NCI-H345 (cell line): Measurements from ENCODE around the gene IL13.

Experiments used
- DNase-seq: peaks from one replicate; lab custom pipeline; 2025; lab: John Stamatoyannopoulos, UW

The IL13 gene

DNA sequence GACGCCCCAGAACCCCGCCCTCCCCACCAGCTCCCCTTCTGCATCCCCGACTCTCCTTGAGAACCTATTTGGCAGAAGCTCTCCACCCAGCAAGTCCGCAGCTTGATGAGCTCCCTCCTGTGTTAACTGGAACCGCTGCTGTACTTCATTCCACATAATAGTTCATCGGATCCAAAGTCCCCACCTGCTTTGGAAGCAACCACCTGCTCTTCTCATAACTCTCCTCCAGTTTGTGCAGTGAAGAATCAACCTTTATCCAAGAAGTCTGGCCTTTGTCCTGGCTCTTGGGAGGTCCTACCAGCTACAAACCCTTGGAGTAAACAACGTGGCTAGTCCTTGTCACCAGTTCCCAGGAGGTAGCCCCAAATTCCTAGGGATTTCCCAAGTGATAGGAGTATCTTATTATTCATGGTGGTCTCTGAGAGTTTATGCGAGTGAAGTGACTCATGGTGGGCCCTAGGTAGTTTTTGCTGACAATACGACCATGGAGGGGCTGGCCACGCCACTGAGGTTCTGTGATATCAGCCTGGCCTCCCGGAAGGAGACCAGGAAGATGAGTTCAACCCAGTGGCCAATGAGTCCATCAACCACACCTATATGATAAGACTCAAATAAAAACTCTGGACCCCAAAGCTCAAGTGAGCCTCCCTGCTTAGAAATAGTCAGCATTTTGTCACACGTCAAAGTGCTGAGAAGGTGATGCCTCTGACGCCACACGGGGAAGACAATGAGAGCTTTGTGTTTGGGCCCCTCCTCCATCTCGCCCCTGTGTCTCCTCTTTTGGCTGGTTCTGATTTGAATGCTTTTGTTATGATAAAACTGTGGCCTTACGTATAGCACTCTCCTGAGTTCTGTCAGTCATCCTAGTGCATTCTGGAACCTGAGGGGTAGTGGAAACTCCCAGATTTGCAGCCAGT is 12.3 kb downstream of the IL13 start:
- no peak for DNase-seq

- no peak for DNase-seq
Observed at GRCh38 chr5:132671000-132671399, 13.0 kb downstream of the IL13 start.

DNA sequence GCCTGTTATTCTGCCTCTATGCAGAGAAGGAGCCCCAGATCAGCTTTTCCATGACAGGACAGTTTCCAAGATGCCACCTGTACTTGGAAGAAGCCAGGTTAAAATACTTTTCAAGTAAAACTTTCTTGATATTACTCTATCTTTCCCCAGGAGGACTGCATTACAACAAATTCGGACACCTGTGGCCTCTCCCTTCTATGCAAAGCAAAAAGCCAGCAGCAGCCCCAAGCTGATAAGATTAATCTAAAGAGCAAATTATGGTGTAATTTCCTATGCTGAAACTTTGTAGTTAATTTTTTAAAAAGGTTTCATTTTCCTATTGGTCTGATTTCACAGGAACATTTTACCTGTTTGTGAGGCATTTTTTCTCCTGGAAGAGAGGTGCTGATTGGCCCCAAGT is 15.5 kb downstream of the IL13 start:
- DNase-seq, result no peak

DNA sequence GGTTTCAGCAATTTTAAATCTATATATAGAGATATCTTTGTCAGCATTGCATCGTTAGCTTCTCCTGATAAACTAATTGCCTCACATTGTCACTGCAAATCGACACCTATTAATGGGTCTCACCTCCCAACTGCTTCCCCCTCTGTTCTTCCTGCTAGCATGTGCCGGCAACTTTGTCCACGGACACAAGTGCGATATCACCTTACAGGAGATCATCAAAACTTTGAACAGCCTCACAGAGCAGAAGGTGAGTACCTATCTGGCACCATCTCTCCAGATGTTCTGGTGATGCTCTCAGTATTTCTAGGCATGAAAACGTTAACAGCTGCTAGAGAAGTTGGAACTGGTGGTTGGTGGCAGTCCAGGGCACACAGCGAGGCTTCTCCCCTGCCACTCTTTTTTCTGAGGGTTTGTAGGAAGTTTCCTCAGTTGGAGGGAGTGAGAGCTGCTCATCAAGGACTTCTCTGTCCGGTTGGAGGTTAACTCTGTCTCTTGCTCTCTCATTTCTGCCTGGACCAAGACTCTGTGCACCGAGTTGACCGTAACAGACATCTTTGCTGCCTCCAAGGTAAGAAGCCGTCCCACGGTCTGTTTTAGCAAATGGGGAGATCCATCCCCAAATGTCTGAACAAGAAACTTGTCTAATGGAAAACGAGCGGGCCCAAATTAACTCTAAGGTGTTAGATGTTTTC is 16.1 kb downstream of the IL13 start, which contains the start of gene IL4:
Gene IL4, plus strand, starts transcription at position 51 of the 692 bp plus-strand sequence. Its CDS starts 62 bp downstream, at position 113.
- DNase-seq, result no peak

DNA sequence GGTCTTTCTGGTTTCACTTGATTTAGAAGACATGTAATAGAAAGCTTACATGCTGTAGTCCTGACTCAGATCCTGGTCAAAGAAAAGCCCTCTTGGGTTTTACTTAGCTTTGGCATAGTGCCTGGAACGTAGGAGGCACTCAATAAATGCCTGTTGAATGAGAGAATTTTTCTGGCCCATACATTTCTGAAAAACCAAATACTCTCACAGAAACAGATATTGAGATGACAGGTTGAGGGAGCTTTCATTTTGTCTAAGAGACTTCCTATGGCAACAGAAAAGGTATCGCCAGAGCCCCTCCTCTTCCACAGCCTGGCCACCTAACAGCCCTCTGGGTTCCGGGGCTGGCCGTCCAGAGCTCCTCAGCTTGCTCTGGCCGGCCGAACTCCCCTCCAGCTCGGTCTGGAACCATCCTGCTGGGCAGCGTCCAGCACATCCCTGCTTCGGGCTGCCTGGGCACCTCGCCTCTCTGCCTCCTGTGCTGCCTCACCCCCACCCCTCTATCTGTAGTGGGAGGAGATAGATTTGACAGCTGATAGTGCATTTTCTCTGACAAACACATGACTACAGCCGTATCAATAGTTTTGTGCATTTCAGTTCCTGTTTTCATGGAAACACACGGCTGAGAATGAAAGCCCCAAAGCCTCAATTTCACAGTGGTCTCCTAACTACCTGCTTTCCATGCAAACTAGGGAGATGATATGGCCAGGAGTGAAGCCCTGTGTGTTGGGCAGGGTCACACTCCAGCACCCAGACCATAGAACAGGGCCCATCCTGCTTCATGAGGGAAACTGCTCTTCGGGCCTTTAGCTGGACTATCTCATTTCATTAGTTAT is 16.9 kb downstream of the IL13 start:
- DNase-seq, result no peak

DNA sequence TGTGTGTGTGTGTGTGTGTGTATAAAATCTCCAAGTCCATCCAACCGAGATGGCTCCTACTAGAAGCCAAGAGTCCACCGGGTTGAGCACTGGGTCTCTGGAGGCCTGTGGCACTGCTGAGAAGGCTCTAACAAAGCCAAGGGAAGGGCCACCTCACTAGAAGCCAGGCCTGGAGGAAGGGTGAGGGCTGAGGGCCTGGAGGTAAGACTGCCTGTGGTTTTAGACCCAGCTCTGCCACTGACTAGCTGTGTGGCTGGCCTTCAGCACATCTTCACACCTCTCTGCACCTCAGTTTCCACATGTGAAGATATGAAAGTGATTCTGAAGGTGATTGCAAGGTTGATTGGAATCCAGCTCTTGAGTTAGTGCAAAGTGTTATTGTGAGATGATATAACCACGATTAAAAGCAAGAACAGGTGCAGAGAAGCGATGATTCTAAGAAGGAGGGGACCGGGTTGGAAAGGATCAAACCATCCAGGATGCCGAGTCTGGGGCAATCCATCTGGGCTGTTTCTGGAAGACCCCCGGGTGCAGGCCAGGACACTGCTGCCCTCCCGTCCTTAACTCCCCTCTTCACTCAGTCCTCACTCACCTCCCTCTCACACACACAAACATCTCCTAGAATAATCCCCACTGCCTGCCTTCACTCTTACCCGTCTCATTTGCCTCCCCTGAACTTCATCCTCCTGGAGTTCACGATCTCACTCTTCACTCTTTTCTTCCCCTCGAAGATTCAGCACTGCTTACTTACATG is 18.1 kb downstream of the IL13 start:
- DNase-seq, result no peak

- DNase-seq, result no peak
Observed at GRCh38 chr5:132677191-132677590, 19.2 kb downstream of the IL13 start.

DNA sequence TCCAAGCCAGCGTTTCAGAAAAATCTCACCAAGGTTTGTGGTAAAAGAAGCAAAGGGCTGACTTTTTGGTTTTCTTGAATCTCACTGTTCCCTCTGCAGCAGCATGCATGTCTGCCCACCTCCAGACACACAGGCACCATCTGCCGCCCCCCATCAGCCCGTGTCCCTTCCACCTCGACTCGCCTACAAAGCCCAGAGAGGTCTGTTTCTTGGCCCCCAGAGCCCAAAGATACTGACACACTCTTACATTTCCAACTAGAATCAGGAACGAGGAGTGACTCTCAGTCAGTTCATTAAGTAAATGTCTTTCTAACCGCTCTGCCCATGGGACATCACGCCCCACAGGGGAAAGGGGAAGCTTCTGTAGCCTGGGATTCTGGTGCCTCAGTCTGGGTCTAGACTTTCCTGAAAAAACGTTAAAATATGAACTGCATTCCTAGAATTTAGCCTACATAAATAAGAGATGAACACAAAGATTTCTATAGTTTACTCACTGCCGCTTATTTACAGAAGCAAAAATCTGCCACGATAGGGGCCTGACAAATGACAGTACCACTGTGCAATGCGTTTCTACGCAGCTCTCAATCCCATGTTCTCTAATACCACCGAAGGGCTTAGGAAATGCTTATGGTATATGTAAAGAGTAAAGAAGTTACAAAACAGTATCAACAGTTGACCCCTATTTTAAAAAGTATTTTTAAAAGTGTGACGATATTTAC is 19.9 kb downstream of the IL13 start:
- DNase-seq, result no peak

GRCh38 chr5:132678735-132679134 is 20.8 kb downstream of the IL13 start:
- DNase-seq, result no peak

- no peak for DNase-seq
Observed at GRCh38 chr5:132679166-132679565, 21.2 kb downstream of the IL13 start.

GRCh38 chr5:132679717-132680380 is 21.9 kb downstream of the IL13 start:
- DNase-seq, result no peak

- DNase-seq, result no peak
Observed at GRCh38 chr5:132680780-132681475, 23.0 kb downstream of the IL13 start.

GRCh38 chr5:132681476-132681831 is 23.5 kb downstream of the IL13 start:
- no peak for DNase-seq

DNA sequence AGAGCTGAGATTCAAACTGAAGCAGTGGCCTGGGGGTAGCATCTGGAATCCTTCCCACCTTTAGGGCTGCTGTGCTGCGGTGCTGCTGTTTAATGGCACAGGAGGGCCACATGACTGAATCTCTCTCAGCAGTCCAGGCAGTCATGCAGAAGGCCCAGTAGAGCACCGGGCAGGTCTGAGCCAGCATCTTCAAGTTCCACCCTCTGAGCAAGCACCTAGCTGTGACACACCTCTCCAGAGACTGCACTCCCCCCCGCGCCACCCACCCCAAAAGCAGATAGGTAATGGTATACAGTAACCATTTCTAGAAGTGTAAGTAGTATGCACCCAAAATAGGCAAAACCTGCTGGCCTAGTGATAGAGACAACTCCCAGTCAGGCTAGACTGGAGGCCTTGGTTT is 24.0 kb downstream of the IL13 start:
- DNase-seq, result no peak

DNA sequence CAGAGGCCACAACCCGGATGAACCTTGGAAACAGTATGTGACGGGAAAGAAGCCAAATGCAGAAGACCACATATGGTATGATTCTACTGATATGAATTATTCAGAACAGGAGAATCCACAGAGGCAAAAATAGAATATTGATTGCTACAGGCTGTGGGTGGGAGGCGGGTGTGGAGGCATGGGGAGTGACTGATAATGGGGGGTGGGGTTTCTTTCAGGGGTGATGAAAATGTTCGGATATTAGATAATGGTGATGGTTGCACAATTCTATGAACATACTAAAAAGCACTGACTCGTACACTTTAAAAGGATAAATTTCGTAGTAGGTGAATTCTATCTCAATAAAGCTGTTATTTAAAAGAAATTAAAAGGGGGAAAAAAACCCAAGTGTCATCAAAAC is 26.5 kb downstream of the IL13 start:
- DNase-seq, result no peak

DNA sequence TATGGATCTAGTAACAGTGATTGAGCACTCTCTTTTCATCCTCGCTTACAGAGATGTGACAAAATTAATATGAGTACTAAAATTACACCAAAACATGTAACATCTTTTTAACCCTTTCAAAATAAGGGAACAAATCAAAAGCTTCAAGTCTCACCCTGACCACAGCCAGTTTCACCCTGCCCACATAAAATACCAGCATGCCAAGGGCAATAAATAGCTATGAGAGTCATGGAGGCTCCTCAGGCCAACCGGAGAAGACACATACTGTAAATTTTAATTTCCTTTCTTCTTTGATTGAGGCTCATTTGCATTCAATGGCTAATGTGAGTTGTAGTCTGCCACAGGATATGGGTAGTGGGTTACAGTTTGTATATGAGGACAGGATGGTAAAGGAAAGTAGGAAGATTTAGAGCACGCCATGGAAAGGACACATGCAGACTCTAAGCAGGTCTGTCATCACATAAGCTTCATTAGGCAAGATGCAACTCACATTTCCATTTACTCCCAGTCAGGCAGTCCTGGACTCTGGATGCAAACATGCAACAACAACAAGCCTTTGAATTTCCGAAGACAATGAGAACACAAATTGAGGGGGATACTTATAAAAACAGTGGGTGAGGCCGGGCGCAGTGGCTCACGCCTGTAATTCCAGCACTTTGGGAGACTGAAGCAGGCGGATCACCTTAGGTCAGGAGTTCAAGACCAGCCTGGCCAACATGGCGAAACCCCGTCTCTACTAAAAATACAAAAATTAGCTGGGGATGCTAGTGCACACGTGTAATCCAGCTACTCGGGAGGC is 27.1 kb downstream of the IL13 start:
- no peak for DNase-seq

GRCh38 chr5:132686193-132686592 is 28.2 kb downstream of the IL13 start:
- DNase-seq, result no peak

DNA sequence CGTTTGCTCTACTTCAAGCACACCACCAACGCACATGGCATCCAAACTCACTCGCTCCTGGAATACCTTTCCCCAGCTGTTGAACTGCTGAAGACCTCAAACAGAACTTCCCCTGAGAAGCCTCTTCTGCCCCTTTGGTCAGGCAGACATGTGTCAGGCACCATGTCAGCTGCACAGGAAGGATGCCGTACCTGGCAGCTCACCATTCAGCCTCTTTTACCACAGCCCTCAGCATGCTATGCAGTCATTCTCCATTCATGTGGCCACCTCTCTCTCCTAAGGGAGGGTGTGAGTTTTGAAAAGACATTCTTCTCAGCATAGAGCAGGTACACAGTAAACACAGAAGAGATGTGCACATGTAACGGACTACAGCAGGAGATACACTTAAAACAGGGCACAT is 30.0 kb downstream of the IL13 start:
- no peak for DNase-seq
